HG02798 (cell line): ENCODE data around the gene ZER1.
A peak's percentile ranks its signal among the peaks of the same experiment; 100 is the strongest.
"Not testable (repeated sequence)": the region's sequence is repeated elsewhere in the genome, so short reads cannot be mapped to it uniquely, and the experiment has no call there.

ENCODE experiments used
- ATAC-seq: cut with Tn5 transposase; IDR thresholded peaks from one replicate; pipeline ENCODE4 v1.9.1; 2021; ENCODE audit warnings: mild to moderate bottlenecking; ENCODE audit not compliant: unreplicated experiment, poor library complexity

ZER1 gene

DNA sequence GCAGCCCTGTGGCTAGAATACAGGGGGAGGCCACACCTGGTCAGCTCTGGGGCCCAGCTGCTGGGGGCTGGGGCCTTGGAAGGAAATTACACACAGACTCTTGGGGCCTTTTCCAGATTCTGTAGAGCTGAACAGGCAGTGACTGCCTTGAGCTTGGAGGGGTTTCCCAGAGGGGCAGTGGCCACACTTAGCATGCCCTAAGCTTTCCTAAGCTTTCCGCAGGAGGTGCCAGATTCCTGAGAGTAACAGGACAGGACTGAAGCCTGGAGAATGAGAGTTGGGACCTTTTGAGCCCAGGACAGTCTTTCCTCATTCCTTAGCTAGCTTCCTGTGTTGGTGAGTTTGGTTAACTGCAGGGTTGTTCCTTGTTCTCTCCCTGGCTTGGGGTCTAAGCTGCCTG is 16.7 kb upstream of the ZER1 start:
- ATAC-seq, result no peak

DNA sequence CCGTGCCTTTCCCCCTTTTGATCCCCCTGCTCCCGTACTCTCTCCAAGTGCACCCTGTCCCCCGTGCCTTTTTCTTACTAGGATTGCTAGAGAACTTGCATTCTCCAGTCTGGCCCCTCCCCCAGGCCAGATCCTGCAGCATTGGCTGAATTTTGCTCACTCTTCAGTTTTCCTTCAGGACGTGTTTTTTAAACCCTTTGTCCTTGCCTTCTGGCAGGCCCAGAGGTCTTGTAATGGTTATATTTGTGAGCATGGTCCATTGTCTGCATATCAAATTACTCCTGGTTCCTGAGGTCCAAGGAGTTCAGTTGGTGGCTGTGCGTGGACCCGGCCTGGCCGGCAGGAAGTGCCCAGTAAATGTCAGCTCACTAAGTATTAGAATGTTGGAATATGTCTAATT is 15.9 kb upstream of the ZER1 start:
- ATAC-seq, result no peak

DNA sequence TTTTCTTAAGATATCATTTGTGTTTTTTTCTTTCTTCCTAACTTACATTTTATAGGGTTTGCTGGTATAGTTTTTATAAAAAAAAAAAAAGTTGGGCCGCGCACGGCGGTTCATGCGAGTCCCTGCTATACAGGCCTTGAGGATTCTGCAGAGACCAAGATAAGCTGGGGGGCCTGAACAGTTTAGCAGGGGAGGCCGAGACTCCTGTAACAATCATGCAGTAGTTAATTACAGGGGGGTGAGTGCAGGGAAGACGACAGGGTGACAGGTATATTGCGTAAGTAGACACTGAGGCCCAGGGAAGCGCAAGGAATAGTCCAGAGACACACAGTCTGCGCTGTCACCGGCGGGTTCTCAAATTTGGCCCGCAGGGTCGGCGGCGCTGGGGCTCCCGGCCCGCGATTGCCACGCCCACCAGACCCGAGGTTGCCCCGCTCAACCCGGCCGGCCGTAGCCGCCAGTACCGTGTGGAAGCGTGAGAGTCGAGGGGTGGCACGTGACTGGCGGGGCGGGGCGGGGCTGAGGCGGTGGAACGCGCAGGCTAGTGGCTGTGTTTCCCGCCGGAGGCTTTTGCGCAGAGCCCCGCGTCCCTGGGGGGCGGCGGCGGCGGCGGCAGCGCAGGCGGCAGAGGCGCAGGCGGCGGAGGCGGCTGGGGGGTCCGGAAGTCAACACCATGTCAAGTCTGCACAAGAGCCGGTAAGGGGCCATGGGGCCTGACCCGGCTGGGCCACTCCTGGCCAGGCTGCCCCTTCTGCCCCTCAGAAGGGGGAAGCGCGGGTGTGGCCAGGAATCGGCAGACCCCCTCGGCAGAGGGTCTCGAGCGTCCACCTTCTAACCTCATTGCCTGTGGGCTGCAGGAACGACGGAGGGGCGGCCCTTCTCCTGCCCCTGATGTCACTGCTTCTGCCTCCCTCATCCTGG is 15.2 kb upstream of the ZER1 start, which contains the start of gene TBC1D13:
Gene TBC1D13, plus strand, starts transcription at position 573 of the 921 bp plus-strand sequence. Its CDS starts 101 bp downstream, at position 674.
- peak; percentile 92 for ATAC-seq

DNA sequence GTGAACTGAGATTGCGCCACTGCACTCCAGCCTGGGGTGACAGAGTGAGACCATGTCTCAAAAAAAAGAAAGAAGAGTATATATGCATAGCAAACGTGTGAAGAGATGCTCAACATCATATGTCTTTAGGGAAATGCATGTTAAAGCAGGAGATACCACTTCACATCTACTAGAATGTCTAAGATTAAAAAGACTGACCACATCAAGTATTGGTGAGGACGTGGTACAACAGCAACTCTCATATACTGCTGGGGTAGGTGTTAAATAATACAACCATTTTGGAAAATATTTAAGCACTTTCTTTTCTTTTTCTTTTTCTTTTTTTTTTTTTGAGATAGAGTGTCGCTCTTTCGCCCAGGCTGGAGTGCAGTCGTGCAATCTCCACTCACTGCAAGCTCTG is 13.7 kb upstream of the ZER1 start:
- ATAC-seq, result no peak

DNA sequence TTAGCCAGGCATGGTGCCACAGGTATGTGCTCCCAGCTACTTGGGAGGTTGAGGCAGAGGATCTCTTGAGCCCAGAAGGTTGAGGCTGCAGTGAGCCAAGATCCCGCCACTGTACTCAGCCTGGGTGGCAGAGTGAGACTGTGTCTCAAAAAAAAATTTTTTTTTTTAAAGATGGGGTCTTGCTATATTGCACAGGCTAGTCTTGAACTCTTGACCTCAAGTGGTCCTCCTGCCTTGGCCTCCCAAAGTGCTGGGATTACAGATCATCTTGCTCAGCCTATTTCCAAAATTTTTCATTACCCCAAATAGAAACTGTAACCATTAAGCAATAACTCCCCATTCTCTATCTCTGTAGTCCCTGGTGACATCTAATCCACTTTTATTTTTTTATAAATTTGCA is 10.9 kb upstream of the ZER1 start:
- ATAC-seq, result no peak

DNA sequence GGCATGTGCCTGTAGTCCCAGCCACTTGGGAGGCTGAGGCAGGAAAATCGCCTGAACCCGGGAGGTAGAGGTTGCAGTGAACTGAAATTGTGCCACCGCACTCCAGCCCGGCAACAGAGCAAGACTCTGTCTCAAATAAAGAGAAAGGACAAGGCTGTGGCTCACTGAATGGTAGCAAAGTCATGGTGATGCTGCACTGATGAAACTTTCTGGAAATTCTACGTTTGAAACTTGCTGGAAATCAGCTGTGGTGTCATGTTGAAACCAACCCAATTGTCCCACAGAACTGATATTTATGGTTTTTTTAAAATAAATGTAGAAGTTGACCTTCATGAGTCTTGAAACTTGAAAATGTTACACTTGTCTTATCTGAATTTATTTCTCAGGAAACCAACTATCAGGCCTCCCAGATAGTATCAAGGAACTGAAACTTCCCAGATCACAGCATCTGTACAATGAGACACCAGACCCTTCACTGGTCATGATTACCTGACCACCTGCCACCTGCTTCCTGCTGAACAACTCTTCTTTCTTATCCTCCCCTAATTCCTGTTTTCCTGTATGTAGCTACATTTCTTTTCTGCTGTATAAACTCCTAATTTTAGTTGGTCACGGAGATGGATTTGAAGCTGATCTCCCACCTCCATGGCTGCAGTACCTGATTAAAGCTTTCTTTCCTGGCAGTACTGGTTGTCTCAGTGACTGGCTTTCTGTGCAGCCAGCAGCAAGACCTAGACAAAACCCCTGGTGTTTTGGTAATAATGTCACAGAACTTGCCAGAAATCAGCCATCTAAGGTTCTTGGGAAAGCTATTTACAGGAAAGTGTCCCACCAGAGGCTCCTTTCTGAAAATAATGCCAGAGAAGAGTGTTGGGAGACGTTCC is 9.7 kb upstream of the ZER1 start:
- no peak for ATAC-seq

DNA sequence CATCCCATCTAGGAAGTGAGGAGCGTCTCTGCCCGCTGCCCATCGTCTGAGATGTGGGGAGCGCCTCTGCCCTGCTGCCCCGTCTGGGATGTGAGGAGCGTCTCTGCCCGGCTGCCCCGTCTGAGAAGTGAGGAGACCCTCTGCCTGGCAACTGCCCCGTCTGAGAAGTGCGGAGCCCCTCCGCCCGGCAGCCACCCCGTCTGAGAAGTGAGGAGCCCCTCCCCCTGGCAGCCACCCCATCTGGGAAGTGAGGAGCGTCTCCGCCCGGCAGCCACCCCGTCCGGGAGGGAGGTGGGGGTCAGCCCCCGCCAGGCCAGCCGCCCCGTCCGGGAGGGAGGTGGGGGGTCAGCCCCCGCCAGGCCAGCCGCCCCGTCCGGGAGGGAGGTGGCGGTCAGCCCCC is 8.4 kb upstream of the ZER1 start:
- ATAC-seq, result not testable (repeated sequence)

DNA sequence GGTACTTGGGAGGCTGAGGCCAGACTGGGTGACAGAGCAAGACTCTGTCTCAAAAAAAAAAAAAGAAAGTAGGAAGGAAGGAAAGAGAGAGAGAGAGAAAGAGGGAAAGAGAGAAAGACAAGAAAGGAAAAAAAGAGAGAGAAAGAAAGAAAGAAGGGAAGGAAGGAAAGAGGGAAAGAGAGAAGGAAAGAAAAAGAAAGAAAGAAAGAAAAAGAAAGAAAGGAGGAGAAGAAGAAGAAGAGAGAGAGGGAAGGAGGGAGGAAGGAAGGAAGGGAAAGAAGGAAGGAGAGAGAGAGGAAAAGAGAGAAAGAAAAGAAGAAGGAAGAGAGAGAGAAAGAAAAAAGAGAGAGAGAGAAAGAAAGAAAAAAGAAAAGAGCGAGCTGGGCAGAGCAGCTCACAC is 3.1 kb upstream of the ZER1 start:
- ATAC-seq, result no peak

DNA sequence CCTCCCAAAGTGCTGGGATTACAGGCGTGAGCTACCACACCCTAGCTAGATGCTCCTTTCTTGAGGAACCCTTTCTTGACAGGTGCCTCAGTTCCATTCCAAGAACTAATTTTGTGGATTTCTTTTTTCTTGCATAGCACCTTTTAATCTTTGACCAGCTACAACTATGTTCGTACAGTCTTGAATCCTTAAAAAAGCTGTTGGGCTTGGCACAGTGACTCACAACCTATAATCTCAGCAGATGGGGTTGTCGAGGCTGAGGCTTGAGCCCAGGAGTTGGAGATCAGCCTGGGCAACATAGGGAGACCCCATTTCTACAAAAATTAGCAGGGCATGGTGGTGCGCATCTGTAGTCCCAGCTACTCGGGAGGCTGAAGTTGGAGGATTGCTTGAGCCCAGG is 1.3 kb upstream of the ZER1 start:
- no peak for ATAC-seq

DNA sequence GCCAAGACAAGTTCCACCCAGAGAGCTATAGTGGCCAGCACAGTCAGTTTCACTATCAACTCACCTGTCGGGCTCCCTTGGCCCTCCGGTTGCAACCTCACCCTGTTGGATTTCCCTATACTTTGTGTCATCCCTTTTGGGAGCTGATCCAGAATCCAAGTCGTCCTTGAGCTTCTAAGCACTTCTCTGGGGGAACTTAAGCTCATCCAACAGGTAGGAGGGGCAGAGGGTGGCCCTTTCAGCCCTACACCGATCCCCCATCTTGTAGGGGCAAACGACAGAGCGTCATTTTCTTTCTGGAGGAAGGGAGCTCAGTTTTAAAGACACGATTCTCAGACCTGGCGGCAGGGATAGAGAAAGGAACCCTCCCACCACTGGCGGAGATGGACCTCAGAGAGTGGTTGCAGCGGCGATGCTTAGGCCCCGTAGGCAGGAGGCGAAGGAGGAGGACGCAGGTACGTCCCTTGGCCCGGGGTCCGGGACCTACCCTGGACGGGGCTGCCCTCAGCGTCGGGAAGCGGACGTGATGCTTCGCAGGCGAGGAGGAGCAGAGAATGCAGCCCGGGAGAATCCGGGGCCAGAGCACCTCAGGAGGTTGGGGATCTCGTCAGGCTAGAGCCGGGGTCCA is 519 bp downstream of the ZER1 start:
- no peak for ATAC-seq

DNA sequence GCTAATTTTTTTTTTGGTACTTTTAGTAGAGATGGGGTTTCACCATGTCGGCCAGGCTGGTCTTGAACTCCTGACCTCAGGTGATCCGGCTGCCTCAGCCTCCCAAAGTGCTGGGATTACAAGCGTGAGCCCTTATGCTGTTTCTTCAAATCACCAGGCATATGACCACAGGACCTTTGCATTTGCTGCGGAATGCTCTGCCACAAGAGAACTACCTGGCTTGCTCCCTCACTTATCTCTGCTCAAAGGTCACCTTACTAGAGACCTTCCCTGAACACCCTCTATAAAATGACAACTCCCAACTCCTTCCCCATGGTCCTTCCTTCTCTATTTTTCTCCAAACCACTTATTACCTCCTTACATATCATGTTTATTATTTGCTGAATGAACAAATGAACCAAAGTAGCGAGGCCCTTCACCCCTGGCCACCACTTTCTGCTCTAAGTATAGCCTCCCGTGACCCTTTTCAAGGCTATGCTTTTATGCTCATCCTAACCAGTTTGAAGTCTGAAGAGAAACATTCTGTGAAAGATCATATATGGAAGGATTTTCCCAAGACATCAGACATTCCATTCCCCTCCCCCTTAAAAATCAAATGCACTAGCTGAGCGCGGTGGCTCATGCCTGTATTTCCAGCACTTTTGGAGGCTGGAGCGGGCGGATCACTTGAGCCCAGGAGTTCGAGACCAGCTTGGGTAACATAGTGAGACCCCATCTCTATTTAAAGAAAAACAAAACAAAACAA is 1.3 kb downstream of the ZER1 start:
- no peak for ATAC-seq

DNA sequence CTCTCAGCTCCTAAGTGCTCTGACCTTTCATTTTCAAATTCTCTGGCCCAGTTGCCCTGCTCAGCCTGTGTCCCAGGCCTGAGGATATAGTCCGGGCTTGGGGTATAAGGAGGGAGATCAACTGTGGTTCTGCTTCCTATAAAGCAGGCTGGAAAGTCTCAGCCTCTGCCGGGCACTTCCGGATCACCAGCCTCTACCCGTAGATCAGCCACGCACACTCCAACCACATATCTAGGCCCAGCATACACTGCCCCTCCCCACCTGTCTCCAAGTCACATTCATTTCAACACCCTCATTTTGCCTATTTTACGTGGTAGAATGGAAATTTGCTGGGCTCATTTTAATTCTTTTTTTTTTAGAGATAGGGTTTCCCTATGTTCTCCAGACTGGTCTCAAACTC is 3.1 kb downstream of the ZER1 start:
- ATAC-seq, result no peak

DNA sequence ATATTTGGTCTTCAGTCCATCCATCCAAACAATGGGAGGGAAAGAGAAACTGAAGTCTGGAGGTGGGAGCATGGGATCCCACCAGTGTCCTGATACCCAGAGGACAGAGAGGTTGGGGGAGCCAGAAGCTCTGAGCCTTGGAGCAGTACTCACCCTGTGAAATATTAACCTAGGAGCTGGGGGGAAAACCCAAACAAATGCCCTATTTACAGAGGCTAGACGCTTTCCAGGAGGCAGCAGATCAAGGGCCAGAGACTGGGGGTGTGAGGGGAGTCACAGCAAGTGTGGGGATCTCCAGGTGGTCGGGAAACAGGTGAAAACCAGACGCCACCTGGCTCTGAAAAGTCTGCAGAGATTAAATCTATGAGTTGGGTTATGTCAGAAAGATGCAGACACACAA is 6.2 kb downstream of the ZER1 start:
- no peak for ATAC-seq

DNA sequence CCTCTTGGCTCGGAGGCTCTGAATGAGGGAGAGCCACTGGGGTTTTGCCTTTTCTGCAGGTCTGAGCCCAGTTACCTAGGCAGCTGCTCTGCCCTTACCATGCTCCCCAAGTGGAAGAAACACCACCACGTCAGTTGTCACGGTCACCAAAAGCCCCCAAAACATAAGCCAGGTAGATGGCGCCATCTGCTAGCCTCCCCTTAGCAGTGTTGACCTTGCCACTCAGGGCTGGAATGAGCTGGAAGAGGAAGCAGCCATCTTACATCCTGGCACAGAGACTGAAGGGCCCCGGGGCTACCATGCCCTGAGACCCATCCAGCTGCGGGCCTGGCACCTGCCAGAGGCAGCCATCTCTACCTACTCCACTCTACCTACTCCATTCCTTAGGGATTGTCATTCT is 7.4 kb downstream of the ZER1 start:
- no peak for ATAC-seq

DNA sequence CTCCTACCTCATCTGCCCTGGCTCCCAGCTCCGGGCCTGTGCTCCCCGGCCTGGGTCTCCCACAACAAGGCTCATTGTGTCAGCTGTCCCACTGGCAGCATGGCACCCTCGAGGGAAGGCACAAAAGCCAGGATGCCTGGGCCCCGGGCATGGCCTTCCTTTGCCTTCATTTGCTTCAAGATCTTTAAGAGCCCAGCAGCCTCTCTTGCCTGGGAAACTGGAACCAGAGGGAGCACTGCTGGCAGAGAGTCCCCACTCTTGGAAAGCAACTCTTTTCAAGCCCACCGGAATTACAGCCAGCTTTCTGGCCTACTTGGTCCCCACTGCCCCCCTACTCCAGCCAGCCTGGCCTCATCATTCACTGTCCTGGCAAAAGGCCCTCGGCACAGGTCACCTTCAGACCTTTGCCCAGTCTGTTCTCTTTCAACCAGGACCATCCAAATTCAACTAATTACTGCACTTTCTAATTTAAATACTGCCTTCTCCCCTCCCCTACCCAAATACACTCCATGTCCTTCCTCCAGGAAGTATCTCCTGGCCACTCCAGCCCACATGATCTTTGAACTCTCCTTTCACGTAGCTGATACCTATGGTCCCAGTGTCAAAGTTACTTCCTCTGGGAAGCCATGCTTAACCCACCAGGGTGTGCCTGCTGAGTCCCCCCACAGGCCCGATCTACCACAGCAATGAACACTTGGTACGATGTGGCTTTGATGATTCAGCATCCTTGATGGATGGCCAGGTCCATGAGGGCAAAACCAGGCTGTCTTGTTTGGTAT is 8.9 kb downstream of the ZER1 start:
- no peak for ATAC-seq

DNA sequence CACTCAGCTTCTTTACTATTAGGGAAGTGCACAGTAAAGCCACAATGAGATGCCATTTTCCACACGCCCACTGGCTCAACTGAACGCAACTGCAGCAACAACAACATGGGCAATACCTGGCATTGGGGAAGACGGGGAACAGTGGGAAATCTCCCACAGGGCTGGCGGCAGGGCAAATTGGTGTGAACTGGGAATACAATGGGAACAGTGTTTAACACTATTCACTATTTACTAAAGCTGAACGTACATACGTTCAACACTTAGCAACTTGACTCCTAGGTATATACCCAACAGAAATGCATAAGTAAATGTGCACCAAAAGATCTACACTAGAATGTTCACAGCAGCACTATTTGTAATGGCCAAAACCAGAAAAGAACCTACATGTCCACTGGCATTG is 14.1 kb downstream of the ZER1 start:
- ATAC-seq, result no peak

DNA sequence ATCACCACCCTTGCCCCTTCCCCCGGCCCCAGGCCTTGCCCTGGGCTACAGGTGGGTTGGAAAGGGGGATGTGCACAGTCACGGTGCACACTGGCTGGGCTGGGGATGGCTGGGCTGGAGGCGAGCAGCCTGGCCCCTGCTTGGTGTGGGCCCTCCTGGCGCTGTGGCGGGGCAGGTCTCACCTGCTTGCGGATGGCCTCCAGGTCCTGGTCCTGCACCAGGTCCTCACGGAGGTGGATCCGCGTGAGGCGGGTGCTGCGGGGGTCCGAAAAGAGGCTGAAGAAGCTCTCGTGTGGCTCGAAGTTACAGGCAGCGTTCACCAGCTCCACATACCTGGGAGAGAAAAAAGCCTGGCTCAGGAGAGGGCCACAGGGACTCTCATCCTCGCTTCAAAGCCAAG is 18.1 kb downstream of the ZER1 start:
- ATAC-seq, result no peak

DNA sequence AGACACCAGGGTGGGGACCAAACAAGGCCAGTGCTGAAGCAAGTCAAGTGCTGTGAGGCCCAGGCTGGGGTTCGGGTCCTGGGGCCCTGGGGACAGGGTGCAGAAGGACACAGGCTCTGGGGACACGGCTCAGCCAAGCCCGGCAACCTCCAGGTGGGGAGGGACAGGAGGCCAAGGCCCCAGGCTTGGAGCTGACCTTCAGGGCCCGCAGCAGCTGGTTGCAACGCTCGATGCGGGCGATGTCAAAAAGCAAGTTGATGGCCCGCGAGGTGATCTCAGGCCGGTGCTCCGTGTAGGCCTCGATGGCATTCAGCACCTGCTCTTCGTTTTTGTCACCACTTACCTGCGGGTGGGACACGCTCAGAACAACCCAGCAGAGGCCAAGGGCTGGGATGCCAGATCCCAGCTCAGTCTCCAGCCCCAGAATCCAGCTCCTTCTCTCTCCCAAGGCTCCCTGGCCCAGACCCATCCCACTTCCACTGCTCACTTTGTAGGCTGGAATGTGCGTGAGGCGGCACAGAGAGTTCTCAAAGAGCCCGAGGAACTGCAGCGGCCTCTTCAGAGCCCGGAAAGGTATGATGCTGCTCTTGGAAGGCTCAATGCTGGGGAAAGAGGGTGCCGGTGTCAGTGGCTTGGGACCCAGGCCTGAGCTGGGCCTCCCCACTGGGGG is 20.7 kb downstream of the ZER1 start:
- ATAC-seq, result no peak

DNA sequence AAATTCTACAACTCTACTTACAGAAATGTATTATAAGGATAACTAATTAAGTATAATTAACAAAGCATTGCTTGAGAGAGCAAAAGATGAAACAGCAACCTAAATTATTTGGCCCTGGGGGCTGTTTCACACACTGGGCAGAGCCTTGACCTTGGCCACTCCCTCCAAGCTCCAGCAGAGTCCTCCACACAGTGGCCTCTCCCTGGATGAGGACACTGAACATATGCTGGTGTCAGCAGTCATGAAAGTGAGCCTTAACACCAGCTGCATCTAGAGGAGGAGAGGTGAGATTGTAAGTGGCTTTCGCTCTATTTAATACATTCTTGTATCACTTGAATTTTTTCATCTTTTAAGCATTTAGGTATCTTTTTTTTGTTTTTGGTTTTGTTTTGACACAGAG is 24.5 kb downstream of the ZER1 start:
- ATAC-seq, result no peak
